ENCODE results near the gene CCDC39. TPM values are rescaled to one million over a fixed set of nuclear protein-coding genes. Genes with fewer than 3 reads are reported as not detected.
A peak's percentile ranks its signal among the peaks of the same experiment; 100 is the strongest.
"Not testable (repeated sequence)": the region's sequence is repeated elsewhere in the genome, so short reads cannot be mapped to it uniquely, and the experiment has no call there.

The CCDC39 gene
- total RNA-seq, 1 donor from 2014 or later: not detected

DNA sequence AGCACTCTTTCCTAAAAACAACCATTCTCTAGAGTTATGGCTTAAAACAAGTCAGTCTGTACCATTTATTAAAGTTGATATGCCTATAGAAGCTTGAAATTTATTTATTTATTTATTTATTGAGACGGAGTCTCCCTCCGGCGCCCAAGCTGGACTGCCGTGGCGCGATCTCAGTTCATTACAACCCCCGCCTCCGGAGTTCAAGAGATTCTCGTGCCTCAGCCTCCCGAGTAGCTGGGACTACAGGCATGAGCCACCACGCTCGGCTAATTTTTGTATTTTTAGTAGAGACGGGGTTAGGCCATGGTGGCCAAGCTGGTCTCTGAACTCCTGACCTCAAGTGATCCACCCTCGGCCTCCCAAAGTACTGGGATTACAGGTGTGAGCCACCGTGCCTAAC is 78.8 kb downstream of the CCDC39 start:
- peaks cover 3% of the 10 kb centered on the region for H3K9me3 Mint-ChIP-seq (ENCODE audit: unreplicated experiment)
- H3K4me3 Mint-ChIP-seq (ENCODE audit: unreplicated experiment): peak overlapping the region; percentile 53
- H3K27me3 Mint-ChIP-seq (ENCODE audit: unreplicated experiment): peaks cover 2% of the 10 kb centered on the region
- no peak overlapping the region for H3K27ac Mint-ChIP-seq (ENCODE audit: unreplicated experiment)
- no peak for DNase-seq
- TF ChIP-seq, protein P1, sequence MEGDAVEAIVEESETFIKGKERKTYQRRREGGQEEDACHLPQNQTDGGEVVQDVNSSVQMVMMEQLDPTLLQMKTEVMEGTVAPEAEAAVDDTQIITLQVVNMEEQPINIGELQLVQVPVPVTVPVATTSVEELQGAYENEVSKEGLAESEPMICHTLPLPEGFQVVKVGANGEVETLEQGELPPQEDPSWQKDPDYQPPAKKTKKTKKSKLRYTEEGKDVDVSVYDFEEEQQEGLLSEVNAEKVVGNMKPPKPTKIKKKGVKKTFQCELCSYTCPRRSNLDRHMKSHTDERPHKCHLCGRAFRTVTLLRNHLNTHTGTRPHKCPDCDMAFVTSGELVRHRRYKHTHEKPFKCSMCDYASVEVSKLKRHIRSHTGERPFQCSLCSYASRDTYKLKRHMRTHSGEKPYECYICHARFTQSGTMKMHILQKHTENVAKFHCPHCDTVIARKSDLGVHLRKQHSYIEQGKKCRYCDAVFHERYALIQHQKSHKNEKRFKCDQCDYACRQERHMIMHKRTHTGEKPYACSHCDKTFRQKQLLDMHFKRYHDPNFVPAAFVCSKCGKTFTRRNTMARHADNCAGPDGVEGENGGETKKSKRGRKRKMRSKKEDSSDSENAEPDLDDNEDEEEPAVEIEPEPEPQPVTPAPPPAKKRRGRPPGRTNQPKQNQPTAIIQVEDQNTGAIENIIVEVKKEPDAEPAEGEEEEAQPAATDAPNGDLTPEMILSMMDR (IDR thresholded peaks at IDR 0.05; ENCODE audit: partially characterized antibody, unreplicated experiment): no peak
- H3K4me1 Mint-ChIP-seq (ENCODE audit: low read depth, unreplicated experiment): peaks cover 9% of the 10 kb centered on the region
- H3K36me3 Mint-ChIP-seq (ENCODE audit: unreplicated experiment): no peaks in the 10 kb centered on the region

DNA sequence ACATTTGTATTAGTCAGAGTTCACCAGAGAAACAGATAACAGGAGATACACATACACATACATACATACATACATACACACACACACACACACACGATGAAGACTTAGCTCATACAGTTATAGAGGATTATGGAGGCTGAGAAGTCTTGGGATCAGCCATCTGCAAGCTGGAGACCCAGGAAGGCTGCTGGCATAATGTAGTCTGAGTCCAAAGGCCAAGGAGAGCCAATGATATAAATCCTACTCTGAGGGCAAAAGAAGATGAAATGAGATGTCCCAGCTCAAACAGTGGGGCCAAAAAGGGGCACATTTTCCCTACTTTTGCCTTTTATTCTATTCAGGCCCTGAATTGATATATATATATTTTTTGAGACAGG is 83.7 kb downstream of the CCDC39 start:
- Mint-ChIP-seq H3K9me3 (ENCODE audit: unreplicated experiment) (no peaks in the 10 kb centered on the region), H3K27ac (ENCODE audit: unreplicated experiment) (no peak overlapping the region), H3K4me1 (ENCODE audit: low read depth, unreplicated experiment) (peaks cover 4% of the 10 kb centered on the region), H3K4me3 (ENCODE audit: unreplicated experiment) (no peak overlapping the region), H3K27me3 (ENCODE audit: unreplicated experiment) (no peaks in the 10 kb centered on the region), H3K36me3 (ENCODE audit: unreplicated experiment) (no peaks in the 10 kb centered on the region)
- TF ChIP-seq, protein P1 (IDR thresholded peaks at IDR 0.05; ENCODE audit: partially characterized antibody, unreplicated experiment): no peak
- DNase-seq: no peak

DNA sequence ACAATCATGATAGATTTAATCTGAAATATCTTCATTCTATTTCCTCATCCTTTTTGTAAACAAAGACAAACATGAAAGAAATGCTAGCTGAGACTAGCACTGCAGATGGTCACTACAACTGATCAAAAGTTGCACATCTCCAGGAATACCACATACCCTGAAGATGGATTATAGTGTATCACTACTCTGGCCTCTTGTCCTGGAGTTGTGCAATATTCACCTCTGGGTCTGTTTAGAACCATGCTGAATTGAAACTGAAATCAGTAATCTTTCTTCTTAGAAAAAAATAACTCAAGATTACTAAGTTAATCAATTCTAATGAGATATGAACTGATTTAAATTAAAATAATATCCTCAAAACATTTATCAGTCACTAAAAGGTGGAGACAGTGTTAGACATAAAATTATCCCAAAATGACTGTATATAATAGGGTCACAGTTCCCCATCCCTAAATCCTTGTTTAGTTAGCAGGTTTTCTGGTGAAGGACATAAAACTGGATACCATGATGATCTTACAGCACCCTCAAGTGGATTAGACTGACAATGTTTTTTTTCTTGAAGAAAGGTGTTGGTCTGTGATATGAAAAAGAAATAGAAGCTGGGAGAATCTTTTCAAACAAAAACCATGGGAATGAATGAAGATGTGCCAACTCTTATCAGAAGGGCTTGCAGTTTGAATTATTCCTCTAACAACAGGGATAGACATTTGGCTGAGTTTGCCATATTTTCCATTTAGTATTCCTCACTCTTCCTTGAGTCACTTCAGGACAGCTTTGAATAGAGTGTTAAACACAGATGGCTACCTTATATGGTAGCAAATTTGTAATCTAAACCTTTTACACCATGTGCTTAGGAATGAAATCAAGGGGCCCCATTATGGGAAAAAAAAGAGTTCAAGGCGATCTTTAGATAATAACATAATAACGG is 84.4 kb downstream of the CCDC39 start:
- Mint-ChIP-seq H3K36me3 (ENCODE audit: unreplicated experiment) (no peaks in the 10 kb centered on the region), H3K27ac (ENCODE audit: unreplicated experiment) (no peak overlapping the region), H3K4me1 (ENCODE audit: low read depth, unreplicated experiment) (peaks cover 4% of the 10 kb centered on the region), H3K27me3 (ENCODE audit: unreplicated experiment) (no peaks in the 10 kb centered on the region), H3K9me3 (ENCODE audit: unreplicated experiment) (no peaks in the 10 kb centered on the region), H3K4me3 (ENCODE audit: unreplicated experiment) (no peak overlapping the region)
- TF ChIP-seq, protein P1 (IDR thresholded peaks at IDR 0.05; ENCODE audit: partially characterized antibody, unreplicated experiment): peak; percentile 17
- no peak for DNase-seq

- not testable (repeated sequence) for H3K9me3 Mint-ChIP-seq (ENCODE audit: unreplicated experiment)
Measured at GRCh38 chr3:180593631-180594030, 85.7 kb downstream of the CCDC39 start.

DNA sequence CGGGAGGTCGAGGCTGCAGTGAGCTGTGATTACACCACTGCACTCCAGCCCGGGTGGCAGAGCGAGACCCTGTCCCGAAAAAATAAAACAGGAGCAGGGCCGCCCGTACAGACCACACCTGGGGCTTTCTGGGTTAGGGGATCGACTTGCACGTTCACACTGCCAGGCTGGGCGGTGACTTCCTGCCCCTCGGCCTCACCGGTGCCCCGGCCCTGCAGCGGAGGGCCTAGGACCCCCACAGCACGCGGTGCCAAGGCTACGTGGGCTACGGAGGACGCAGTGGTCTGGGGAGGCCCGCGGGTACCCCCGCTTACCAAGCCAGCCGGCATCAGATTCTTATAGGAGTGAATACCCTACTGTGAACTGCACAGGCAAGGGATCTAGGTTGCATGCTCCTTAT is 88.9 kb downstream of the CCDC39 start:
- TF ChIP-seq, protein P1 (IDR thresholded peaks at IDR 0.05; ENCODE audit: partially characterized antibody, unreplicated experiment): no peak
- no peaks in the 10 kb centered on the region for H3K27me3 Mint-ChIP-seq (ENCODE audit: unreplicated experiment)
- H3K4me1 Mint-ChIP-seq (ENCODE audit: low read depth, unreplicated experiment): peaks cover 2% of the 10 kb centered on the region
- H3K36me3 Mint-ChIP-seq (ENCODE audit: unreplicated experiment): no peaks in the 10 kb centered on the region
- H3K9me3 Mint-ChIP-seq (ENCODE audit: unreplicated experiment): no peaks in the 10 kb centered on the region
- H3K27ac Mint-ChIP-seq (ENCODE audit: unreplicated experiment): no peak overlapping the region
- no peak for DNase-seq
- H3K4me3 Mint-ChIP-seq (ENCODE audit: unreplicated experiment): no peak overlapping the region

More at GRCh38 chr3:180593631-180594030, 85.7 kb downstream of the CCDC39 start:
- not testable (repeated sequence) for H3K27ac Mint-ChIP-seq (ENCODE audit: unreplicated experiment); H3K27me3 Mint-ChIP-seq (ENCODE audit: unreplicated experiment); DNase-seq; H3K4me1 Mint-ChIP-seq (ENCODE audit: low read depth, unreplicated experiment); H3K4me3 Mint-ChIP-seq (ENCODE audit: unreplicated experiment); H3K36me3 Mint-ChIP-seq (ENCODE audit: unreplicated experiment)
